Measurements from ENCODE around the gene SMU1.

DNA sequence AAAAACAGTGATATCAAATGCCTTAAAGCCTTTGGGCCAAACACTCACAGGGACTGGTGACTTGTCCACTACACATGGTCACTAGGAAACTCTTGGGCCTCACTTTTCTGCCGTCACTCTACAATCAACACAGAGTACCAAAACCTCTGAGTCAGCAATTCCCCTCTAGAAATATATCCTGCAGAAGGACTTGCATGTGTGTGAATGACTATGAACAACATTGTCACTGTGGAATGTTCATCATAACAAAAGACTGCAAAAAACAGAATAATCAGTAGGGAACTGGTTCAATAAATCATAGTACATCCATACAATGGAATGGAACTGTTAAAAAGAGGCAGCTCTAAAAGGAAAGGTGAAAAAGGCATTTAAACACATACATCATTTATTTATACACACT, 44.1 kb upstream of the SMU1 start:
- TF ChIP-seq GATA2 (IDR thresholded peaks at IDR 0.05; ENCODE audit: low read depth, low read length) (no peak), GATA3 (IDR thresholded peaks at IDR 0.05; ENCODE audit: low read depth, low read length) (no peak)

All from SH-SY5Y (cell line).